HG03064 (cell line): ENCODE results near the gene ATP2A3.

Experiments
- ATAC-seq: cut with Tn5 transposase; IDR thresholded peaks from one replicate; pipeline ENCODE4 v1.9.1; 2021; ENCODE audit warnings: low read depth; ENCODE audit not compliant: unreplicated experiment

The ATP2A3 gene

DNA sequence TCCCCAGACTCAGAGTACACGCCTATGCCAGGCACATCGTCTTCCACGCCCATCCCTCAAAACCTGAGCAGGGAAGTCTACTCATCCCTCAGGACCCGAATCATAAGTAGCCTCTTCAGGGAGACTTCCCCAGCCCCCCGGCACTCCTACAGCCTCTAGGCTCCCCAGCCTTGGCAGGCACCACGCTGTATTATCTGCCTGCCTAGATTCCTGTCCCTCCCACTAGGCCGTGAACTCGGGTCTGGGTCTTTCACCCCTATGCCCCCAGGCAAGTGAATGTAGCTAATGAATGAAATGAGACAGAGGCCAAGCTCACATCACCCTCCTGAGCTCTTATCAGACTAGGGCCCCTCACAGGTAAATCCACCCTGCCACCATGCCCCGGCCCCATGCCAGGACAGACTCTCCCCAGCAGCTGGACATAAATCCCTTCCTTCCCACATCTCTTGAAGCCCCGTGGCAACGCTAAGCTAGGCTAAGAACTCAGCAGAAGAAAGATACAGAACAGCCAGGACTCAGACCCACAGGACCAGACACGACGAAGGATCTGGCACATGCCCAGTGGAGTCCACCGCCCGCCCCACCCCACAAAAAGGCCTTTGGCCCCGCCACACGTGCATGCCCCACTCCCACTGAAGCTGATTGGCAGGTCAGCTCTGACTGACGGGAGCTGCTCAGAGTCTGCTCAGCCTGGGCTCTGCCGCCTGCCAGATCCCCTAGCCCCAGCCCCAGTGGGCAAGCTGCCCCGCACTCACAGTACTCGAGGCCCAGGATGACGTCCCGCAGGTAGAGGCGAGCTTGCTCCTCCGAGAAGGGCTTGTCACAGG, 84.4 kb downstream of the ATP2A3 start:
- ATAC-seq, result no peak

DNA sequence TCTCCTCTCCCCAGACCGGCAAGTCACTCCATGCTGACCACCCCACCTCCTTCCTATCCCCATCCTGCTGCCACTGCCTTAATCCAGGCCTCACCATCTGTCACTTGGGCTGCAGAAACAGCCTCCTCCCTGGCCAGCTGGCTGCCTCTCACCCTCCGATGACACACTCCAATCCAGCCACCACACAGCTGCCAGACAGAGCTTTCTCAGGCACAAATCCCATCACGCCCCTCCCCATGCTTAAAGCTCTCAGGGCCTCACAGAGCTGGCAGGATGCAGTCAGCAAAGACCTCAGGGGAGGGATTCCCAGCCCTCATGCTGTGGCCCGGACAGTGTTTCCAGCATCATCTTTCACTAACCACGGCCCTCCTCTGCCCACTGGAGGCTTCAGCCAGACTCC, 85.1 kb downstream of the ATP2A3 start:
- ATAC-seq, result no peak

DNA sequence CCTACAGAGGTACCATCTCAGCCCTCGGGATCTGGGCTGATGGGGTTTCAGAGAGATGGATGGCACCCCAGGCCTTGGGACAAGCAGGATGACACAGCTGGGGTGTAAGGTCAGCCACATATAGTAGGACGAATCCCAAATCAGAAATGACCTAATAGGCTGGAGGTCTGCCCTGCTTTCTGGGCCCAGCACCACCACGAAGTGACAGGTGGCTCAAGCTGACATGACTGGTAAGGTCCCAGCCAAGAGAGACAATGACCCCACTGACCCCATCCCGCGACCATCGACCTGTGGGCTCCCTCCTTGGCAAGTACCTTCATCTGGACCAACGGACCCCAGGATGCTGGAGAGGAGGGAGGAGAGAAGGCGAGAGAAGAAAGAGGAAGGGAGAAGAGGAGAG, 87.0 kb downstream of the ATP2A3 start:
- no peak for ATAC-seq

DNA sequence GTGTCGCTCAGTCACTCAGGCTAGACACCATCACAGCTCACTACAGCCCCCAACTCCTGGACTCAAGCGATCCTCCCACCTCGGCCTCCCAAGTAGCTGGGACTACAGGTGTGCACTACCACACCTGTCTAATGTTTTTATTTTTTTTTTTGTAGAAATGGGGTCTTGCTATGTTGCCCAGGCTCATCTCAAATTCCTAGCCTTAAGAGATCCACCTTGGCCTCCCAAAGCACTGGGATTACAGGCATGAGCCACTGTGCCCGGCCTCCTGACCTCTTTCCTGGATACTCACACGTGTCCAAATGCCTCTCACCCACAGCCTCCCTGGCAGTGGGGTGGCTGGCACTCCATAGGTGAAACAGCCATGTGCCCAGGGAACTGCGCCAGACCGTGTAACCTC, 88.9 kb downstream of the ATP2A3 start:
- ATAC-seq, result no peak
